GM12801 (cell line): ENCODE results near the gene TENM4.

ENCODE experiments used
- CTCF ChIP-seq: IDR thresholded peaks from one replicate; pipeline ENCODE4 v1.5.1; 2011; ENCODE audit warnings: control low read depth; ENCODE audit not compliant: insufficient read length; ENCODE audit errors: extremely low read depth

Gene TENM4

GRCh38 chr11:78823588-78823987, 617.2 kb downstream of the TENM4 start:
- no peak for TF ChIP-seq CTCF

DNA sequence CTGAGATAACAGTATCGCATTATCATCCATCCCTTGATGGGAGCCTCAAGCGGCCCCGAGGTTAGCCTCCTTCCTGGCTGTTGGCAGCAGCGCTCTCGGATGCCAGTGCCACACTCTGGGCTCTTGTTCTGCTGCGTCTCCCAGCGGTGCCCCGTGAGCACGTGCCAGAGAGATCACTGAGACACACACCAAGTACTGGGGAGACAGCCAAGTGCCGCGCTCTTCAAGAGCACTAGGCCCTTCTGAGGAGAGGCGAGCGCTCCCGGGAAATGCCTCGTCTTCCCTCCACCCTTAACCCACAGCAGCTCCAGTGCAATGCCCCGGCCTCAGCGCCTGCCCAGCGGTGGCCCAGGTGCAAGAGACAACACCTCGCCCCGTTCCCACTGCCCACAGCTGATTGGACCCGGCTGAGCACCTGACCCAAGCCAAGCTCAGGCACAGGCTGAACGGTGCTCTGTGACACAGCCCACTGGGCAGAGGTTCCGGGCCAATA, 617.9 kb downstream of the TENM4 start:
- no peak for TF ChIP-seq CTCF

- no peak for TF ChIP-seq CTCF
These were observed 619.2 kb downstream of the TENM4 start for GRCh38 chr11:78821371-78822306.

DNA sequence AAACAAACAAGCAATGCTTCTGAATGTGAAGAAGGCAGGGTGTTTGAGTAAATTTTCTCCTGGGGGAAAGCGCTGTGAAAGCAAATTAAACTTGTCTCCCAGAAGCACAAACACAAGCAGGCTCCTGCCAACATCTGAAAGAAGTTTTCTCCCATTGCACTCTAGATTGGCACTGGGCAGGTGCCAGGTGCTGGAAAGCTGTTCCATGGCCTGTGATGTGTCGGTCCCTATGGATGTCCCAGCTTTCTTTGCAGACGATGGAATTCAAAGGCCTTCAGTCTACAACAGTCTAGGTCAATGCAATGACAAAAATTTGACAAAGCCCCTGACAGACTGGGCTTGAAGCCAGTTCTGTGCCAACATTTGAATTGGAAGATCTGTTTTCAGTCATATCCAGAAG, 620.1 kb downstream of the TENM4 start:
- TF ChIP-seq CTCF = no peak

- TF ChIP-seq CTCF = no peak
These were observed 622.6 kb downstream of the TENM4 start for GRCh38 chr11:78818201-78818600.

GRCh38 chr11:78815831-78816230, 625.0 kb downstream of the TENM4 start:
- no peak for TF ChIP-seq CTCF

GRCh38 chr11:78812513-78813293, 628.1 kb downstream of the TENM4 start:
- no peak for TF ChIP-seq CTCF
